Osteoblast (primary cell): ENCODE measurements around the gene TPMT. TPM values are rescaled to one million over a fixed set of nuclear protein-coding genes. Genes with fewer than 3 reads are reported as not detected.

Experiments used
- DNase-seq: peaks from one replicate; pipeline ENCODE4 v3.0.0; 2011; ENCODE audit warnings: low spot score, mixed read lengths; ENCODE audit not compliant: insufficient read length; ENCODE audit errors: missing footprints
- H2AFZ ChIP-seq: 2 replicates; pipeline ENCODE4 v1.6.0; 2011; ENCODE audit warnings: mild to moderate bottlenecking, low read length
- H3K27ac ChIP-seq: 2 replicates; pipeline ENCODE4 v1.5.1; 2011; ENCODE audit warnings: mild to moderate bottlenecking, low read depth, low read length, moderate library complexity
- H3K27me3 ChIP-seq: 2 replicates; pipeline ENCODE4 v1.6.0; 2012; ENCODE audit warnings: mild to moderate bottlenecking, control low read depth, inconsistent platforms, low read length, moderate library complexity; ENCODE audit not compliant: insufficient read depth
- H3K36me3 ChIP-seq: 2 replicates; pipeline ENCODE4 v1.5.1; 2011; ENCODE audit warnings: mild to moderate bottlenecking, low read length, control low read depth, moderate library complexity; ENCODE audit not compliant: insufficient read depth
- H3K4me1 ChIP-seq: 2 replicates; pipeline ENCODE4 v1.5.1; 2011; ENCODE audit warnings: mild to moderate bottlenecking, low read length, control low read depth, moderate library complexity; ENCODE audit not compliant: insufficient read depth
- H3K4me2 ChIP-seq: 2 replicates; pipeline ENCODE4 v1.6.0; 2011; ENCODE audit warnings: mild to moderate bottlenecking, low read length; ENCODE audit not compliant: insufficient read depth
- H3K4me3 ChIP-seq: fragments of 200-600 bp; sonication (generic); 3 replicates; pipeline ENCODE4 v1.5.1; 2012; ENCODE audit warnings: mild to moderate bottlenecking, low read length, inconsistent platforms; ENCODE audit not compliant: insufficient read depth
- H3K79me2 ChIP-seq: 2 replicates; pipeline ENCODE4 v1.6.0; 2012; ENCODE audit warnings: mild to moderate bottlenecking, low read length, control low read depth, inconsistent platforms; ENCODE audit not compliant: insufficient read depth
- H3K9me3 ChIP-seq: 2 replicates; pipeline ENCODE4 v1.5.1; 2011; ENCODE audit warnings: low read depth, low read length, control low read depth
- H4K20me1 ChIP-seq: 2 replicates; pipeline ENCODE4 v1.6.0; 2012; ENCODE audit warnings: mild to moderate bottlenecking, low read length, control low read depth; ENCODE audit not compliant: insufficient read depth
- total RNA-seq: library from RNA; depleted of rRNA; stranded (reverse); fragments of >200 nt; gene quantifications from 2 replicates; pipeline ENCODE4 v1.2.3, GENCODE V29; 2012
- TF ChIP-seq, protein P1 (sequence below): IDR thresholded peaks from 2 replicates; pipeline ENCODE4 v1.5.1; 2011; ENCODE audit warnings: mild to moderate bottlenecking, low read depth, low read length, moderate library complexity; ENCODE audit errors: extremely low read depth

The TPMT gene
- total RNA-seq, 1 donor, result 11.9 TPM

DNA sequence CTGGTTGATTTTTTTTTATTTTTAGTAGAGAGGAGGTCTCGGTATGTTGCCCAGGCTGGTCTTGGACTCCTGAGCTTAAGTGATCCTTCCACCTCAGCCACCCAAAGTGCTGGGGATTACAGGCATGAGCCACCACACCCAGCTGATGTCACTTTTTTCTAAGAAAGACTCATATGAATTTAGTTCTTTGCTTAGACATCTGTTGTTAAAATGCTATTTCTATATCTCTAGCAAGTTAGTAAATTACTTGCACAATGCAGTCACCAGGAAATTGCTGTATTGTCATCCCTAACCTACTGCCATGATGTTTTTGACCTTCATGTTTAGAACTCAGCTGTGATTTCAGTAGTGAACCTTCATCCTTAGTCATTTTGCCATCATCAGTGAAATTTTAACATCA, 6.0 kb upstream of the TPMT start:
- DNase-seq, result no peak
- H2AFZ ChIP-seq, result no peak overlapping the region
- H3K27me3 ChIP-seq, result no peaks in the 10 kb centered on the region
- H3K36me3 ChIP-seq, result peaks cover 25% of the 10 kb centered on the region
- H3K4me3 ChIP-seq, result no peak overlapping the region
- H4K20me1 ChIP-seq, result no peaks in the 10 kb centered on the region
- no peaks in the 10 kb centered on the region for H3K9me3 ChIP-seq
- no peak overlapping the region for H3K4me2 ChIP-seq
- no peak overlapping the region for H3K27ac ChIP-seq
- TF ChIP-seq, protein P1, sequence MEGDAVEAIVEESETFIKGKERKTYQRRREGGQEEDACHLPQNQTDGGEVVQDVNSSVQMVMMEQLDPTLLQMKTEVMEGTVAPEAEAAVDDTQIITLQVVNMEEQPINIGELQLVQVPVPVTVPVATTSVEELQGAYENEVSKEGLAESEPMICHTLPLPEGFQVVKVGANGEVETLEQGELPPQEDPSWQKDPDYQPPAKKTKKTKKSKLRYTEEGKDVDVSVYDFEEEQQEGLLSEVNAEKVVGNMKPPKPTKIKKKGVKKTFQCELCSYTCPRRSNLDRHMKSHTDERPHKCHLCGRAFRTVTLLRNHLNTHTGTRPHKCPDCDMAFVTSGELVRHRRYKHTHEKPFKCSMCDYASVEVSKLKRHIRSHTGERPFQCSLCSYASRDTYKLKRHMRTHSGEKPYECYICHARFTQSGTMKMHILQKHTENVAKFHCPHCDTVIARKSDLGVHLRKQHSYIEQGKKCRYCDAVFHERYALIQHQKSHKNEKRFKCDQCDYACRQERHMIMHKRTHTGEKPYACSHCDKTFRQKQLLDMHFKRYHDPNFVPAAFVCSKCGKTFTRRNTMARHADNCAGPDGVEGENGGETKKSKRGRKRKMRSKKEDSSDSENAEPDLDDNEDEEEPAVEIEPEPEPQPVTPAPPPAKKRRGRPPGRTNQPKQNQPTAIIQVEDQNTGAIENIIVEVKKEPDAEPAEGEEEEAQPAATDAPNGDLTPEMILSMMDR, result no peak
- peaks cover 4% of the 10 kb centered on the region for H3K79me2 ChIP-seq
- peaks cover 4% of the 10 kb centered on the region for H3K4me1 ChIP-seq

DNA sequence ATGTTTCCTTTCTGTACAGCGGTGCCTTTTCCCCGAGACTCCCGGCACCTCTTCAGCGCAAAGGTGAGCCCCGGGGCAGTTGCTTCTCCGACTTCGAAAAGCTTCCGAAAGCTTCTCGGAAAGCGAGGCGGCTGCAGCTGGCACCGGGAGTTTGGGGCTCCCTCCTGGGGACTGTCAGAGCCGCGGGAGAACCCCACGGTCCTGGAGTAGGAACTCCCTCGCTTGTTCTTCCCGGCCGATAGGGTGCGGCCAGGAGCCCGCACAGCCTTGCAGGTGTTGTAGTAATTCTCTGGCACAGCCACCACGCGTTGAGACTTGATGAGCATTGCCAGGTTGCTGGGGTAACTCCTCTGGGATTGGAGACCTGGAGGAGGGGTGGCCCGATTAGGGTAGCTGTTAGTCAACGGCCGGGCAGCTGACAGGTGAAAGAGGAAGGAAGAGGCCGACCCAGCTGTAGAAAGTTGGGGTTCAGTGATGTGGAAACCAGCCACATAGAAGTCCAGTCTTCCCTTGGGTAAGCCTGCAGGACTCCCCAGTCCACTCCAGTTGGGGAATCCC, 1.1 kb upstream of the TPMT start:
- Histone ChIP-seq H4K20me1 (no peaks in the 10 kb centered on the region), H2AFZ (peak overlapping the region; percentile 93), H3K4me3 (peak overlapping the region; percentile 96), H3K27ac (peak overlapping the region; percentile 66), H3K4me2 (peak overlapping the region; percentile 94), H3K9me3 (no peaks in the 10 kb centered on the region), H3K4me1 (peaks cover 21% of the 10 kb centered on the region), H3K79me2 (peaks cover 25% of the 10 kb centered on the region), H3K27me3 (no peaks in the 10 kb centered on the region), H3K36me3 (peaks cover 5% of the 10 kb centered on the region)
- DNase-seq, result peak; percentile 82
- TF ChIP-seq, protein P1, result peak; percentile 25

DNA sequence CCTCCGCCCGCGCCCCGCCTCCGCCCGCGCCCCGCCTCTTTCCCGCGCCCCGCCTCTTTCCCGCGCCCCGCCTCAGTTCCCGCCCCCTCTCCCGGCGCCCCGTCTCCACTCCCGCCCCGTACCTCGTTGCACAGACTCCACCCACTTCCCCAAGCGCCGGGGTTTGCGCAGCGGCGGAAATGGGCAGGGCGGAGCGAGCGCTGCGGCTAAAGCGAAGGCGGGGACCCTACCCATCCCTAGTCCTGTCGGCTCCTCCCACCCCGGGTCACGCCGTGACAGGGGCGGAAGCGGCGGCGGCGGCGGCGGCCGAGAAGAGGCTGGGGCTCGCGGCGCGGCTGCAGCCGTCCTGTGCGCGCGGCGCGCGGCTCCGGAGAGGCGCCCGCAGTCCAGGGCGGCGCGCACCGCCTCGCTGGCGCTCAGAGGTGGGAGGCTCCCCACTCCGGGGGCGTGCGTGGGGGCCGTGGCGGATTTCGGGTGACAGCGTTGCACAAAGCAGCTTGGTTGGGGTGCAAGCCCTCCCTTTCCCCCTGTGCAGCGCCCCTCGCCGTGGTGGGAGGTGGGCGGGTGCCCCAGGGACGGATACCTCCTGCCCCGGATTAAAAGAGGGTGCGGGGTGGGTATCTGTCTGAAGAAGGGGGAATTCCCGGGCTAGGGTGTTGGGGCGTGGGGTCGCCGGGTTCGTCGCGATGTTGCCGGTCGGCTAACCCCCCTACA, 430 bp upstream of the TPMT start, which contains the start of gene KDM1B:
Gene KDM1B, plus strand, starts transcription at position 273 of the 714 bp plus-strand sequence. CDS start 4,474 bp downstream, outside the sequence.
- H3K4me2 ChIP-seq, result peak within 1 kb of the TSS; percentile 94
- H4K20me1 ChIP-seq, result no peaks in the 10 kb centered on the region
- peak within 1 kb of the TSS; percentile 96 for H3K4me3 ChIP-seq
- TF ChIP-seq, protein P1, result no peak
- peak within 1 kb of the TSS; percentile 93 for H2AFZ ChIP-seq
- peak; percentile 99 for DNase-seq
- H3K27ac ChIP-seq, result peak within 1 kb of the TSS; percentile 92
- no peaks in the 10 kb centered on the region for H3K27me3 ChIP-seq
- H3K4me1 ChIP-seq, result peaks cover 21% of the 10 kb centered on the region
- H3K9me3 ChIP-seq, result no peaks in the 10 kb centered on the region
- peaks cover 5% of the 10 kb centered on the region for H3K36me3 ChIP-seq
- H3K79me2 ChIP-seq, result peaks cover 26% of the 10 kb centered on the region

DNA sequence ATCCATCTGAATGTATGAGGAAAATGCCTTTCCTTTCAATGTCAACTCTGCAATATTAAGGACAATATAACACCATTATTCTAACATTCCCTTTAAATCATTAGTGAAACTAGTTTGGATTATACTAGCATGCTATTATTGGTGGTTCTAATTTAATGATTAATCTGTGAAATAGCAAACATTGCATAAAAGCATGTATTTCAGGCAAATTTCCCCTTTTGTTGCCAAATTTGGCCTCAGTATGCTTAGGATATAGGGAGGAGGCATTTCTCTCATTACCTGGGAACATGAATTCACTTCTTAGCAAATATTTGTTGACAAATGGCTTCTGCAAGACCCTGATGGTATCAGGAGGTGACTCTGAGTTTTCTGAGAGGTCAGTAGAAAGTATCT, 1.6 kb downstream of the TPMT start:
- H2AFZ ChIP-seq, result no peak overlapping the region
- H3K27ac ChIP-seq, result peak overlapping the region; percentile 92
- H3K79me2 ChIP-seq, result peaks cover 29% of the 10 kb centered on the region
- TF ChIP-seq, protein P1, result no peak
- H3K27me3 ChIP-seq, result no peaks in the 10 kb centered on the region
- H3K4me2 ChIP-seq, result peak overlapping the region; percentile 91
- H3K4me1 ChIP-seq, result peaks cover 29% of the 10 kb centered on the region
- no peaks in the 10 kb centered on the region for H4K20me1 ChIP-seq
- H3K4me3 ChIP-seq, result no peak overlapping the region
- H3K36me3 ChIP-seq, result no peaks in the 10 kb centered on the region
- H3K9me3 ChIP-seq, result no peaks in the 10 kb centered on the region
- no peak for DNase-seq
